ENCODE results near the gene MCF2L2.

GRCh38 chr3:183393625-183394024, 34.8 kb downstream of the MCF2L2 start:
- TF ChIP-seq, protein P1, sequence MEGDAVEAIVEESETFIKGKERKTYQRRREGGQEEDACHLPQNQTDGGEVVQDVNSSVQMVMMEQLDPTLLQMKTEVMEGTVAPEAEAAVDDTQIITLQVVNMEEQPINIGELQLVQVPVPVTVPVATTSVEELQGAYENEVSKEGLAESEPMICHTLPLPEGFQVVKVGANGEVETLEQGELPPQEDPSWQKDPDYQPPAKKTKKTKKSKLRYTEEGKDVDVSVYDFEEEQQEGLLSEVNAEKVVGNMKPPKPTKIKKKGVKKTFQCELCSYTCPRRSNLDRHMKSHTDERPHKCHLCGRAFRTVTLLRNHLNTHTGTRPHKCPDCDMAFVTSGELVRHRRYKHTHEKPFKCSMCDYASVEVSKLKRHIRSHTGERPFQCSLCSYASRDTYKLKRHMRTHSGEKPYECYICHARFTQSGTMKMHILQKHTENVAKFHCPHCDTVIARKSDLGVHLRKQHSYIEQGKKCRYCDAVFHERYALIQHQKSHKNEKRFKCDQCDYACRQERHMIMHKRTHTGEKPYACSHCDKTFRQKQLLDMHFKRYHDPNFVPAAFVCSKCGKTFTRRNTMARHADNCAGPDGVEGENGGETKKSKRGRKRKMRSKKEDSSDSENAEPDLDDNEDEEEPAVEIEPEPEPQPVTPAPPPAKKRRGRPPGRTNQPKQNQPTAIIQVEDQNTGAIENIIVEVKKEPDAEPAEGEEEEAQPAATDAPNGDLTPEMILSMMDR (IDR thresholded peaks at IDR 0.05), result no peak
- TF ChIP-seq EZH2 (IDR thresholded peaks at IDR 0.05; ENCODE audit: borderline replicate concordance, insufficient read depth, low read depth, low read length, poor library complexity, severe bottlenecking), result no peak

Measured in B cell (primary cell).